ENCODE measurements around the gene ADAMTS19. TPM values are rescaled to one million over a fixed set of nuclear protein-coding genes. Genes with fewer than 3 reads are reported as not detected.

The ADAMTS19 gene
- total RNA-seq, 2 donors from 2014 or later, result 26.2 to 34.6 TPM

DNA sequence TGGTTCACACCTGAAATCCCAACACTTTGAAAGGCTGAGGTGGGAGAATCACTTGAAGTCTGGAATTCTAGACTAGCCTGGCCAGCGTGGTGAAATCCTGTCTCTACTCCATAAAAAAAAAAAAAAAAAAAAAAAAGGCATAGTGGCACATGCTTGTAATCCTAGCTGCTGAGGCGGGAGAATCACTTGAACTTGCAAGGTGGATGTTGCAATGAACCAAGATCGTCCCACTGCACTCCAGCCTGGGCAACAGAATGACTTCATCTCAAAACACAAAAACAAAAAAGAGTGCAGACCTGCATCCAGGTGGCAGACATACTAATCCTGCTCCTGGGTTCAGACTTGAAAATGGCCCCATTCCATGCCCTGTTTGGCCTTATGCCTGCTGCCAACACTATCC, 21.8 kb upstream of the ADAMTS19 start:
- H3K36me3 Mint-ChIP-seq (ENCODE audit: low read depth), result no peaks in the 10 kb centered on the region
- Histone ChIP-seq H3K4me1 (ENCODE audit: control insufficient read depth, insufficient read depth, low read length) (no peaks in the 10 kb centered on the region), H3K9me3 (ENCODE audit: control insufficient read depth, low read length) (no peaks in the 10 kb centered on the region), H3K27me3 (ENCODE audit: control insufficient read depth, insufficient read depth, low read length, poor library complexity, severe bottlenecking) (no peaks in the 10 kb centered on the region), H3K27ac (ENCODE audit: low read depth, low read length) (no peak overlapping the region), H3K4me3 (ENCODE audit: low read length) (no peak overlapping the region), H3K9ac (ENCODE audit: extremely low read depth, low read length, poor library complexity, severe bottlenecking) (no peak overlapping the region), H3K36me3 (ENCODE audit: control insufficient read depth, insufficient read depth, low read length) (no peaks in the 10 kb centered on the region)
- no peak for DNase-seq
- 92 to 100% methylated on average over 2 to 3 of the region's 3 CpGs for WGBS, 2 experiments (ENCODE audit: insufficient coverage in 1 of 2, insufficient read length in 1 of 2)
- H3K4me1 Mint-ChIP-seq, result peaks cover 9% of the 10 kb centered on the region
- no peaks in the 10 kb centered on the region for H3K9me3 Mint-ChIP-seq
- H3K4me3 Mint-ChIP-seq, result no peak overlapping the region
- no peaks in the 10 kb centered on the region for H3K27me3 Mint-ChIP-seq (ENCODE audit: insufficient read depth)
- no peak overlapping the region for H3K27ac Mint-ChIP-seq
- TF ChIP-seq, protein P1, sequence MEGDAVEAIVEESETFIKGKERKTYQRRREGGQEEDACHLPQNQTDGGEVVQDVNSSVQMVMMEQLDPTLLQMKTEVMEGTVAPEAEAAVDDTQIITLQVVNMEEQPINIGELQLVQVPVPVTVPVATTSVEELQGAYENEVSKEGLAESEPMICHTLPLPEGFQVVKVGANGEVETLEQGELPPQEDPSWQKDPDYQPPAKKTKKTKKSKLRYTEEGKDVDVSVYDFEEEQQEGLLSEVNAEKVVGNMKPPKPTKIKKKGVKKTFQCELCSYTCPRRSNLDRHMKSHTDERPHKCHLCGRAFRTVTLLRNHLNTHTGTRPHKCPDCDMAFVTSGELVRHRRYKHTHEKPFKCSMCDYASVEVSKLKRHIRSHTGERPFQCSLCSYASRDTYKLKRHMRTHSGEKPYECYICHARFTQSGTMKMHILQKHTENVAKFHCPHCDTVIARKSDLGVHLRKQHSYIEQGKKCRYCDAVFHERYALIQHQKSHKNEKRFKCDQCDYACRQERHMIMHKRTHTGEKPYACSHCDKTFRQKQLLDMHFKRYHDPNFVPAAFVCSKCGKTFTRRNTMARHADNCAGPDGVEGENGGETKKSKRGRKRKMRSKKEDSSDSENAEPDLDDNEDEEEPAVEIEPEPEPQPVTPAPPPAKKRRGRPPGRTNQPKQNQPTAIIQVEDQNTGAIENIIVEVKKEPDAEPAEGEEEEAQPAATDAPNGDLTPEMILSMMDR (conservative IDR thresholded peaks at IDR 0.05), result no peak

DNA sequence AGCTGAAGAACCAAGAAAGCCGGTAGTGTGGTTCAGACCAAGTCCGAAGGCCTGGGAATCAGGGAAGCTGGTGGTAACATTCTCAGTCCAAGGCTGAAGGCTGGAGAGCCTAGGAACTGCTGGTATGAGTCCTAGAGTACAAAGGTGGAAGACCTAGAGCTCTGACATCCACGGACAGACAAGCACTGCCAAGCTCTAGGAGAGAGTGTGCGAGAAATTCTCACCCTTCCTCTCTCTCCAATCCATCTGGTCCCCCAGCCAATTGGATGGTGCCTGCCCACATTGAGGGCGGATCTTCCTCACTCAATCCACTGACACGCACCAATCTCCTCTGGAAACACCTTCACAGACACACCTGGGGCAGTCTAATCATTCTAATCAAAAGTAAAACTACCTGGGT, 19.7 kb upstream of the ADAMTS19 start:
- H3K4me3 ChIP-seq (ENCODE audit: low read length), result no peak overlapping the region
- Mint-ChIP-seq H3K4me1 (peaks cover 9% of the 10 kb centered on the region), H3K27ac (no peak overlapping the region), H3K36me3 (ENCODE audit: low read depth) (no peaks in the 10 kb centered on the region), H3K4me3 (no peak overlapping the region), H3K27me3 (ENCODE audit: insufficient read depth) (no peaks in the 10 kb centered on the region), H3K9me3 (no peaks in the 10 kb centered on the region)
- H3K27me3 ChIP-seq (ENCODE audit: control insufficient read depth, insufficient read depth, low read length, poor library complexity, severe bottlenecking), result no peaks in the 10 kb centered on the region
- TF ChIP-seq, protein P1 (conservative IDR thresholded peaks at IDR 0.05), result no peak
- WGBS, 2 experiments (ENCODE audit: insufficient coverage in 1 of 2, insufficient read length in 1 of 2), result 93 to 100% methylated on average over 2 to 6 of the region's 6 CpGs
- no peak overlapping the region for H3K27ac ChIP-seq (ENCODE audit: low read depth, low read length)
- H3K9me3 ChIP-seq (ENCODE audit: control insufficient read depth, low read length), result no peaks in the 10 kb centered on the region
- DNase-seq, result no peak
- no peaks in the 10 kb centered on the region for H3K4me1 ChIP-seq (ENCODE audit: control insufficient read depth, insufficient read depth, low read length)
- no peaks in the 10 kb centered on the region for H3K36me3 ChIP-seq (ENCODE audit: control insufficient read depth, insufficient read depth, low read length)
- no peak overlapping the region for H3K9ac ChIP-seq (ENCODE audit: extremely low read depth, low read length, poor library complexity, severe bottlenecking)

DNA sequence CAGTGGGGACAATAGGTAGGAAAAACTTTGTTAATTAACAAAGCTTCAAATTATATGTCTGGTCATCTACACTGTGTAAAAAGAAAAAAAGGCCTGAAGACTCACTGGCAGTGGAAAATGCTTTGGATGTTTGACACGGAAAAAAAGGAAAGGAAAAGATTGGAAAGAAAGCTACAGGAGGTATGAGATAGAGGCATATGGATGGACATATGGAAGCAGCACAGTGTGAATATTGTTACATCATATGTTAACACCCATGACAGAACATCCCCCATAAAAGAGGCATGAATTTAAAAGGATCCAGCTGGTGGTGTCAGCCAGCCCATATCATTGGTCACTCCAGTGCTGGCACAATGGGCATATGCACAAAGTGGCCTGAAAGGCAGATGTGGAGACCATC, 19.0 kb upstream of the ADAMTS19 start:
- Mint-ChIP-seq H3K36me3 (ENCODE audit: low read depth) (no peaks in the 10 kb centered on the region), H3K27me3 (ENCODE audit: insufficient read depth) (no peaks in the 10 kb centered on the region), H3K4me3 (no peak overlapping the region), H3K9me3 (no peaks in the 10 kb centered on the region), H3K27ac (no peak overlapping the region), H3K4me1 (peaks cover 9% of the 10 kb centered on the region)
- Histone ChIP-seq H3K4me3 (ENCODE audit: low read length) (no peak overlapping the region), H3K9ac (ENCODE audit: extremely low read depth, low read length, poor library complexity, severe bottlenecking) (no peak overlapping the region), H3K27ac (ENCODE audit: low read depth, low read length) (no peak overlapping the region), H3K4me1 (ENCODE audit: control insufficient read depth, insufficient read depth, low read length) (no peaks in the 10 kb centered on the region), H3K9me3 (ENCODE audit: control insufficient read depth, low read length) (no peaks in the 10 kb centered on the region), H3K27me3 (ENCODE audit: control insufficient read depth, insufficient read depth, low read length, poor library complexity, severe bottlenecking) (no peaks in the 10 kb centered on the region), H3K36me3 (ENCODE audit: control insufficient read depth, insufficient read depth, low read length) (no peaks in the 10 kb centered on the region)
- no peak for DNase-seq
- WGBS, 2 experiments (ENCODE audit: insufficient coverage in 1 of 2, insufficient read length in 1 of 2), result 98 to 100% methylated on average over 1 of the region's 1 CpG
- TF ChIP-seq, protein P1 (conservative IDR thresholded peaks at IDR 0.05), result no peak

Measured in endodermal cell (in vitro differentiated cells).